Stimulated activated CD4-positive, alpha-beta T cell treated with anti-CD3 and anti-CD28 coated beads, Interleukin-15, amount 100 ng/mL, for 24 hours (primary cell): ENCODE measurements around the gene SCAF11.

ENCODE experiments used
- DNase-seq: peaks from one replicate; pipeline ENCODE4 v3.0.0-alpha.2; 2020

SCAF11 gene

DNA sequence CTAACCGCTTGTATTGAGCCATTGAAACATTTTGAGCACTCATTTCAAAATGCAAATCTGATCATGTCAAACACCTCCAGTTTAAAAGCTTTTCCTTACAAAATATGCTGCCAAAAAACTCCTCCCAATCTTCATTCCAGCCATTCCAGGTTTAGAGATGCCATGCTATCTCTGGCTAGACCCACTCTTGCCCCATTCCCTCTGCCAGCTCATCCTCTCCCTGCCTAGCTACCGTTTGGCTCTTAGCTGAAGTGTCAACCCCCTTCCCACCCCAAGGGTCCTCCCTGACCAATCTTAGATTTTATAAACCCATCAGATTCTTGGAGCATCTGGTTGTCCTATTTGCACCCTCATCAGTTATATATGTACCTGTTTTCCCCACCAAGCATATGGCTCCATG is 75.0 kb downstream of the SCAF11 start:
- DNase-seq: no peak

GRCh38 chr12:45914090-45914489 is 76.3 kb downstream of the SCAF11 start:
- no peak for DNase-seq

DNA sequence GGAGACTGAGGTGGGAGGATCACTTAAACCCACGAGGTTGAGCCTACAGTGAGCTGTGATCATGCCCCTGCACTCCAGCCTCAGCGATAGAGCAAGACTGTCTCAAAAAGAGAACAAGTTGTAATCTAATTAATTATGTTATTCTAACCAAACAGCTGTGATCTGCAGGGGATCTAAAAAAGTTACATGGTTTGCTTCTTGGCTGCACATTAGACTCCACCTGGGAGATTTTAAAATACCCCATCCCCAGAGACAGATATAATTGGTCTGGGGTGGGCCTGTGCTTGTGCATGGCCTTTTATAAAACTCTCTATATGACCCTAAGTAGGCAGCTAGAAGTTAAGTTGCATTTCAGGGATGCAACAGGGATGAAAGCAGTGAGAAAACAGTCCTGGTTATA is 76.7 kb downstream of the SCAF11 start:
- no peak for DNase-seq

- no peak for DNase-seq
These were observed 77.6 kb downstream of the SCAF11 start for GRCh38 chr12:45912774-45913173.

GRCh38 chr12:45909041-45909713 is 81.2 kb downstream of the SCAF11 start:
- DNase-seq: no peak

DNA sequence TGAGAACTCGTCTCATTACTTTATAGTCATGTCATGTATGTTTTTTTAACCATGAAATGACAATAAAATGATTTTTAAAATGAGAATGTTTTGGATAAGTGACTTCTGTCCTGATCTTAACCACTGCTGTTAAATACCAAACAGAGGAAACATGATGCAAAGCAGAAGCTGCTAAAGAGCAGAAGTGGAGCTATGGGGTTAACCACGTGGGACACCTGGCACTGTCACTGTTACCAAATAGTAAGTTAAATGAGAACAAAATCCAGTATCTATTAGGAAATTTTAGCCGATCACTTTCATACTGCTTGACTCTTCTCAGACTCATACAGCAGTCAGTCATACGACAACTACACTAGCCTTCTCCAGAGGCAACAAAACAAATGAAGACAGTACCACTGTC is 82.4 kb downstream of the SCAF11 start:
- DNase-seq: no peak

DNA sequence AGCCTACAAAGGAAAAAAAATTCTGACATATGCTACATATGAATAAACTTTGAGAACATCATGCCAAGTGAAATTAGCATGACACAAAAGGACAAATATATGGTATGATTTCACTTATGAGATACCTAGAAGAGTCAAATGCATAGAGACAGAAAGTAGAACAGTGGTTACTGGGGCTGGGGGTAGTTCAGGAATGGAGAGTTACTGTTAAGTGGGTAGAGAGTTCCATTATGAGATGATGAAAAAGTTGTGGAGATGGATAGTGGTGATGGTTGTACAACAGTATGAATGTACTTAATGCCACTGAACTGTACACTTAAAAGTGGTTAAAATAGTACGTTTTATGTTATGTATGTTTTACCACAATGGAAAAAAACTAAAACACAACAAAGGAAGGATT is 92.3 kb downstream of the SCAF11 start:
- no peak for DNase-seq

- no peak for DNase-seq
These were observed 94.4 kb downstream of the SCAF11 start for GRCh38 chr12:45895961-45896360.

- DNase-seq: no peak
These were observed 97.1 kb downstream of the SCAF11 start for GRCh38 chr12:45893240-45893639.

DNA sequence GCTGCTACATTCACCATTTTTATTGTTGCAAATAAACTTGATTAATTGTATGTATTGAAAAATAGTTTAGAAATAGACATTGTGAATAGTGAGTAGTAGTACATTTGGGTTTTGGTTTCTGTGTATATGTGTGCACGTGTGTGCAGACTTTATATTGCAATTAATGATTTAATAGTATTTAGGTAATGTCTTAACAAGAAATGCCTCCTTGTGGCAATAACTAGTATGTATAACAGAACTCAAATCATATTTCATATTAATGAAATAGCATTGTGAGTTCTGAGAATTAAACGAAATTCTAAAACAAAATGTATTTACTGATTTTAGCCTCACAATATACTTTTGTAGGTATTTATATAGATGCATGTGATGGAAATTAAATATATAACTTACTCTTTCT is 100.1 kb downstream of the SCAF11 start:
- no peak for DNase-seq

DNA sequence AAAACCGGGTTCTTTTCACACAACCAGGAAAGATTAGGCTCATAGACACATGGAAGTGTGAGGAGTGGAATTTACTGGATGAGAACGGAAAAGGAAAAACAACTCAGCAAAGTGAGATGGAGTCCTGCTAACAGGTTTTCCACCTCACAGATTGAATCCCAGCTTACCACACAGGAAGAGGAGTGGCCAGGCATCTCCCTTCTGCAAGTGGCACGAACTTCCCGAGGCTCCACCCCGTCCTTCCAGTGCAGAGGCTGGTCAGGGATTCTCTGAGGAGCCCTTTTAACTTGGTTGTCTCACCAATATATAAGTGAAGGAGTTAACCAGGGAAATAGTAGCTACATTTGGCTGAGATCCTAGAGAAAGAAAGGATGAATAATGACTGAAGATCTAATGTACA is 102.8 kb downstream of the SCAF11 start:
- DNase-seq: no peak

DNA sequence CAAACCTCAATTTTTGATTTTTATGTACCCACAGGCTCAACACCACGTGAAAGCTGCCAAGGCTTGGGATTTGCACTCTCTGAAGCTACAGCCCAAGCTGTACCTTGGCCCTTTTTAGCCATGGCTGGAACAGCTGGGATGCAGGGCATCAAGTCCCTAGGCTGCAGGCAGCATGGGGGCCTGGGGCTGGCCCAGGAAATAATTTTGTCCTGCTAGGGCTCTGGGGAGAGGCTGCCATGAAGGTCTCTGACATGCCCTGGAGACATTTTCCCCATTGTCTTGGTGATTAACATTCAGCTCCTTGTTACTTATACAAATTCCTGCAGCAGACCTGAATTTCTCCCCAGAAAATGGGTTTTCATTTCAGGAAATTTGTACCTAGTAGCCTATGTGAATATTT is 103.7 kb downstream of the SCAF11 start:
- DNase-seq: no peak

DNA sequence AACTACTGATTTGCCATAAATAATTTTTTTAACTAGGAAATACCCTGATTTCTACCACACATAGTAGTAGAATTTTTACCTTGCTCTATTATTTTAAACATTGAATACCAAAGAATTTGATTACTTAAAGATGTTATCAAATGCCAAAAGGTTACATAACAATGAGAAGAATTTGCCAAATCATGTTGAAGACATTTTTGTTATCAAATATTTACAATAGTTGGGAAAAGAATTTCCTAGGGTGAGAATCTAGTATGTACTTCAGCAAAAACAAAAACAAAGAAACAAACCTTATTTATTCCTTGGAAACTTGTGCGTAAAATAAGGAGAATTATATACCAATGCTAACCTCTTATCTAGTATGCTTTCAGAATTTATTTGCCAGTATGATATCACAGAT is 107.2 kb downstream of the SCAF11 start:
- DNase-seq: no peak

- no peak for DNase-seq
These were observed 109.8 kb downstream of the SCAF11 start for GRCh38 chr12:45880533-45880932.

GRCh38 chr12:45879363-45879895 is 110.9 kb downstream of the SCAF11 start:
- DNase-seq: no peak

GRCh38 chr12:45878630-45879255 is 111.6 kb downstream of the SCAF11 start:
- no peak for DNase-seq

DNA sequence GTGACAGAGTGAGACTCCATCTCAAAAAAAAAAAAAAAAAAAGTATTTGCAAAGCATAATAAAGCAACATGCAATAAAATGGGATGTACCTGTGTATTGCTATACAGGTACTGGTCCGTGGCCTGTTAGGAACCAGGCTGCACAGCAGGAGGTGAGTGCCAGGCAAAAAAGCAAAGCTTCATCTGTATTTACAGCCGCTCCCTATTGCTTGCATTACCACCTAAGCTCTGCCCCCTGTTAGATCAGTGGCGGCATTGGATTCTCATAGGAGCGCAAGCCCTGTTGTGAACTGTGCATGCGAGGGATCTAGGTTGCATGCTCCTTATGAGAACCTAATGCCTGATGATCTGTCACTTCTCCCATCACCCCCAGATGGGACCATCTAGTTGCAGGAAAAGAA is 113.3 kb downstream of the SCAF11 start:
- DNase-seq: no peak

DNA sequence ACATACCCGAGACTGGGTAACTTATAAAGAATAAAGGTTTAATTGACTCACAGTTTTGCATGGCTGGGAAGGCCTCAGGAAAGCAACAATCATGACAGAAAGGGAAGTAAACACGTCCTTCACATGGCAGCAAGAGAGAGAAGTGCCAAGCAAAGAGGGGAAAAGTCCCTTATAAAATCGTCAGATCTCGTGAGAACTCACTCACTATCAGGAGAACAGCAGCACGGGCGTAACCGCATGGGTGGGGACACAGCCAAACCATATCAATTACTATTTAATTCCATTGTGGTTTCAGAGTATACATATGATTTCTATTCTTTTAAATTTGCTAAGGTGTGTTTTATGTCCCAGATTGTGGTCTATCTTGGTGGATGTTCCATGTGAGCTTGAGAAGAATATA is 117.9 kb downstream of the SCAF11 start:
- no peak for DNase-seq
